Measurements from ENCODE around the gene FLRT3.

Gene FLRT3

GRCh38 chr20:14303651-14304050, 33.8 kb downstream of the FLRT3 start:
- Histone ChIP-seq H2AFZ (no peak overlapping the region), H3K27me3 (ENCODE audit: control insufficient read depth, insufficient read depth, low read length) (no peaks in the 10 kb centered on the region), H3K9ac (no peak overlapping the region), H3K4me1 (no peaks in the 10 kb centered on the region), H3K4me3 (ENCODE audit: low read depth, low read length) (no peak overlapping the region), H3K36me3 (ENCODE audit: control insufficient read depth, insufficient read depth, low read length) (no peaks in the 10 kb centered on the region), H3K9me3 (ENCODE audit: control insufficient read depth, low read length) (no peaks in the 10 kb centered on the region), H3K4me2 (ENCODE audit: low read length) (no peak overlapping the region), H3K27ac (no peak overlapping the region), H3K79me2 (no peaks in the 10 kb centered on the region)
- no peak for TF ChIP-seq CTCF (IDR thresholded peaks at IDR 0.05)

- Histone ChIP-seq H3K9me3 (ENCODE audit: control insufficient read depth, low read length) (no peaks in the 10 kb centered on the region), H3K27ac (no peak overlapping the region), H2AFZ (no peak overlapping the region), H3K4me1 (no peaks in the 10 kb centered on the region), H3K79me2 (no peaks in the 10 kb centered on the region), H3K9ac (no peak overlapping the region), H3K4me3 (ENCODE audit: low read depth, low read length) (no peak overlapping the region), H3K27me3 (ENCODE audit: control insufficient read depth, insufficient read depth, low read length) (no peaks in the 10 kb centered on the region), H3K36me3 (ENCODE audit: control insufficient read depth, insufficient read depth, low read length) (no peaks in the 10 kb centered on the region), H3K4me2 (ENCODE audit: low read length) (no peak overlapping the region)
- TF ChIP-seq CTCF (IDR thresholded peaks at IDR 0.05): no peak
Measured at GRCh38 chr20:14303106-14303505, 34.3 kb downstream of the FLRT3 start.

DNA sequence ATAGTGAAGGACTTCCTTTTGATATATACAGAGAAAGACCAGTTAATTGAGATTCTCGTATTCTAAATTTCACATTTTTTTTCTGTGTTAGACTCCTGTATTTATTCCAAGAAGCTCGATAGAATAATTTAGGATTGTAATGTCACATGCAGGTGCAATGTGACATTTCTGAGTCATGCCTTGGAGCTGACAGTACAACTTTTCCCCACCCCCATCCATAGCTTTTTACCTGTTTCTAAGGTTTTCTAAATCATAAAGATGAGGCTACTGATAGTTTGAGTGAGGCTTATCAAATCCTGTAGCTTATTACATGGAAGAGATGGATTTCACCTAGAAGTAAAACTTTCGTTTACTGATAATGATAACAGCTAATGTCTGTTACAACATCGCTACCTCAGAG, 37.6 kb downstream of the FLRT3 start:
- no peak for TF ChIP-seq CTCF (IDR thresholded peaks at IDR 0.05)
- Histone ChIP-seq H3K79me2 (no peaks in the 10 kb centered on the region), H3K4me3 (ENCODE audit: low read depth, low read length) (no peak overlapping the region), H3K4me1 (no peaks in the 10 kb centered on the region), H3K27me3 (ENCODE audit: control insufficient read depth, insufficient read depth, low read length) (no peaks in the 10 kb centered on the region), H2AFZ (no peak overlapping the region), H3K9me3 (ENCODE audit: control insufficient read depth, low read length) (no peaks in the 10 kb centered on the region), H3K27ac (no peak overlapping the region), H3K36me3 (ENCODE audit: control insufficient read depth, insufficient read depth, low read length) (no peaks in the 10 kb centered on the region), H3K4me2 (ENCODE audit: low read length) (no peak overlapping the region), H3K9ac (no peak overlapping the region)

GRCh38 chr20:14295770-14296309, 41.6 kb downstream of the FLRT3 start:
- H3K27ac ChIP-seq: no peak overlapping the region
- no peaks in the 10 kb centered on the region for H3K9me3 ChIP-seq (ENCODE audit: control insufficient read depth, low read length)
- no peaks in the 10 kb centered on the region for H3K36me3 ChIP-seq (ENCODE audit: control insufficient read depth, insufficient read depth, low read length)
- H3K4me2 ChIP-seq (ENCODE audit: low read length): no peak overlapping the region
- TF ChIP-seq CTCF (IDR thresholded peaks at IDR 0.05): no peak
- no peaks in the 10 kb centered on the region for H3K79me2 ChIP-seq
- no peak overlapping the region for H2AFZ ChIP-seq
- H3K4me3 ChIP-seq (ENCODE audit: low read depth, low read length): no peak overlapping the region
- no peak overlapping the region for H3K9ac ChIP-seq
- no peaks in the 10 kb centered on the region for H3K4me1 ChIP-seq
- no peaks in the 10 kb centered on the region for H3K27me3 ChIP-seq (ENCODE audit: control insufficient read depth, insufficient read depth, low read length)

GRCh38 chr20:14295238-14295637, 42.2 kb downstream of the FLRT3 start:
- no peaks in the 10 kb centered on the region for H3K4me1 ChIP-seq
- no peak overlapping the region for H3K9ac ChIP-seq
- H3K79me2 ChIP-seq: no peaks in the 10 kb centered on the region
- no peak overlapping the region for H2AFZ ChIP-seq
- H3K27ac ChIP-seq: no peak overlapping the region
- no peak for TF ChIP-seq CTCF (IDR thresholded peaks at IDR 0.05)
- no peak overlapping the region for H3K4me3 ChIP-seq (ENCODE audit: low read depth, low read length)
- H3K27me3 ChIP-seq (ENCODE audit: control insufficient read depth, insufficient read depth, low read length): no peaks in the 10 kb centered on the region
- H3K9me3 ChIP-seq (ENCODE audit: control insufficient read depth, low read length): no peaks in the 10 kb centered on the region
- no peak overlapping the region for H3K4me2 ChIP-seq (ENCODE audit: low read length)
- H3K36me3 ChIP-seq (ENCODE audit: control insufficient read depth, insufficient read depth, low read length): no peaks in the 10 kb centered on the region

Data from parathyroid adenoma (tissue), 2 donors.